ENCODE measurements around the gene CDPF1.

- TF ChIP-seq CTCF (optimal IDR thresholded peaks at IDR 0.05 in 1 of 3, IDR thresholded peaks at IDR 0.05 in 1 of 3, conservative IDR thresholded peaks at IDR 0.05 in 1 of 3; ENCODE audit: extremely low read depth in 1 of 3, insufficient read depth in 2 of 3, low read length in 3 of 3), result no peak
- no peak for TF ChIP-seq EZH2 (IDR thresholded peaks at IDR 0.05; ENCODE audit: low read length)
Observed at GRCh38 chr22:46267431-46268279, 17.6 kb upstream of the CDPF1 start, which contains the start of gene TTC38.

Measured in keratinocyte (primary cell).